ENCODE results near the gene STARD13.

STARD13 gene

DNA sequence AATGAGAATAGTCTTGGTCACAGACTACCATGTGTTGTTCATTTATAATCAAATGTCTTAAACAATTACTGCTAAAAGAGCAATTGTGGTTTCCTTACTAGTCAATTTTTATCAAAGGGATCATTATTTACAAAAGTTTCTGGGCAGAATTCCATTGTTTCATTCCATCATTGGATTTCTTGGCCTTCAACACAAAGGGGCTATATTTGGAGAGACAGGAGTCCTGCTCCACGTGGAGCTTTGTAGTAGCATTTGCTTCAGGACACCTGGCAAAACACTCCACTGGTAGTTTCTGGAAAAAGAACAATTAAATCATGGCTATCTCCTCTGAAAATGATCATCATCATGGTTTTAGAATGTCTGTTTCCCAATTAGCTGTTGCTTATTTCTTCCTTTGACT, 22.3 kb upstream of the STARD13 start:
- H2AK5ac ChIP-seq (ENCODE audit: low read length) = no peak overlapping the region
- H3K4me2 ChIP-seq (ENCODE audit: low read length) = no peak overlapping the region
- H3K79me1 ChIP-seq (ENCODE audit: low read length) = no peaks in the 10 kb centered on the region
- H3K4me1 ChIP-seq (ENCODE audit: control insufficient read depth, low read depth, low read length) = no peaks in the 10 kb centered on the region
- H2BK5ac ChIP-seq (ENCODE audit: low read length) = no peak overlapping the region
- no peak for DNase-seq
- H3K36me3 ChIP-seq (ENCODE audit: control insufficient read depth, insufficient read depth, low read length) = no peaks in the 10 kb centered on the region
- no peak overlapping the region for H3K23ac ChIP-seq (ENCODE audit: low read length)
- no peak overlapping the region for H3K56ac ChIP-seq (ENCODE audit: low read length)
- H3K4me3 ChIP-seq (ENCODE audit: low read length) = no peak overlapping the region
- no peak overlapping the region for H3K4ac ChIP-seq (ENCODE audit: low read depth, low read length)
- no peak overlapping the region for H3K18ac ChIP-seq (ENCODE audit: low read length)
- H3K27ac ChIP-seq (ENCODE audit: low read depth, low read length) = no peak overlapping the region
- H4K8ac ChIP-seq (ENCODE audit: low read depth, low read length) = no peak overlapping the region
- H3K79me2 ChIP-seq (ENCODE audit: control insufficient read depth, insufficient read depth, low read length) = no peaks in the 10 kb centered on the region
- no peak overlapping the region for H2BK15ac ChIP-seq (replicated peaks; ENCODE audit: low read depth)
- no peaks in the 10 kb centered on the region for H3K27me3 ChIP-seq (ENCODE audit: insufficient read depth, low read length, poor library complexity)
- no peak overlapping the region for H4K5ac ChIP-seq (ENCODE audit: low read length)
- no peak overlapping the region for H2BK120ac ChIP-seq (ENCODE audit: low read depth, low read length)
- no peak overlapping the region for H3K9ac ChIP-seq (ENCODE audit: low read length)
- WGBS (ENCODE audit: extremely low coverage, insufficient coverage, low lambda C conversion rate) = no CpG with 5 or more reads among the region's 1 CpG

DNA sequence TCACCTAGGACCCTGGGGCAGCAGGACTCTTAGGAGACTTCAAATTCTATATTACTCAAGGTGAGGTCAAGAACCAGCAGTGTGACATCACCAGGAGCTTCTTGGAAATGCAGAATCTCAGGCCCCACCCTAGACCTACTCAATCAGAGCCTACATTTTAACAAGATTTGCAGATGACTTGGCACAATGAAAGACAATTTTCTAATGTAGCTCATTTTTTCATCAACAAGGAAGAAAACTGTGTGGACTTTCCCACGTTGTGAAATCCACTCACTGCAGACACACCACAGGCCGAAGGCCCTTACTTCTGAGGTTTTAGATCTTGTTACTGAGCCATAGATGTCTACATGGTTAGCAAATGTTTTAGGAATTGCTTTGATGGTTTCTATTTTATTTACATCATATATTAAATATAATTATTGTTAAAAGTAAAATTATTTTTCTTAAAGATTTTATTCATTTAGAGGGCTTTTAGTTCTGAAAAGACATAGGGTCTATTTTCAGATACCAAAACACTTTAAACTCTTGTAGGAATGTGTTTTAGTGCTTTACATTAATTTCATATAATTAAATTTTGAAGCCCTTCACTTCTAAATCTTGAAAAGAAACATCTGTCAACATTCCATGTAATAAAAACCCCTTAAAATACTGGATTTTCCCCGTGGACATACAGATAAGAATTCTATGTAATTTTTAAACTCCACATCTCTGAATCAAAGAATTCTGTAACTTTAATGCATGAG, 18.5 kb upstream of the STARD13 start:
- no peak overlapping the region for H3K27ac ChIP-seq (ENCODE audit: low read depth, low read length)

DNA sequence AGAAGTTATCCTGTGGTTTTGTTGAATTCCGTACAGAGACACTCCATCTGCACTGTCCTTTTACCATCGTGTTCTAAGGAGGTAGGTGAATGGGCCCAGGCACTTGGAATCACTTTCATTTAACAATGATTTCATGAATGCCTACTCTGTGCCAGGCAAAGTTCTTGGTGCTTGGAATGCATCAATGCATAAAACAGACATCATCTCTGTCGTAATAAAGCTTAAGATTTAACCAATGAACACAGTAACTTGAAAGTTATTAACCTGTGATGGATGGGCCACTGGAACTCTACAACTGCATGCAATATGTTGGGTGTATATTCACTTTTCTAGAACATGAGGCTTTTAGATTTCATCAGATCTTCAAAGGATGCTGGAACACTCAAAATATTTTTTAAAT, 14.1 kb upstream of the STARD13 start:
- Histone ChIP-seq H2AK5ac (ENCODE audit: low read length) (no peak overlapping the region), H3K36me3 (ENCODE audit: control insufficient read depth, insufficient read depth, low read length) (no peaks in the 10 kb centered on the region), H4K5ac (ENCODE audit: low read length) (no peak overlapping the region), H3K56ac (ENCODE audit: low read length) (no peak overlapping the region), H3K4ac (ENCODE audit: low read depth, low read length) (no peak overlapping the region), H2BK5ac (ENCODE audit: low read length) (no peak overlapping the region), H3K79me2 (ENCODE audit: control insufficient read depth, insufficient read depth, low read length) (no peaks in the 10 kb centered on the region), H2BK120ac (ENCODE audit: low read depth, low read length) (no peak overlapping the region), H3K4me2 (ENCODE audit: low read length) (no peak overlapping the region), H3K9ac (ENCODE audit: low read length) (no peak overlapping the region), H3K4me3 (ENCODE audit: low read length) (no peak overlapping the region), H3K27ac (ENCODE audit: low read depth, low read length) (no peak overlapping the region), H2BK15ac (replicated peaks; ENCODE audit: low read depth) (no peak overlapping the region), H3K23ac (ENCODE audit: low read length) (no peak overlapping the region), H3K27me3 (ENCODE audit: insufficient read depth, low read length, poor library complexity) (no peaks in the 10 kb centered on the region), H3K4me1 (ENCODE audit: control insufficient read depth, low read depth, low read length) (no peaks in the 10 kb centered on the region), H3K18ac (ENCODE audit: low read length) (no peak overlapping the region), H3K79me1 (ENCODE audit: low read length) (no peaks in the 10 kb centered on the region), H4K8ac (ENCODE audit: low read depth, low read length) (no peak overlapping the region)
- no peak for DNase-seq
- WGBS (ENCODE audit: extremely low coverage, insufficient coverage, low lambda C conversion rate) = no CpG with 5 or more reads among the region's 3 CpGs

More for the DNA sequence above, 18.5 kb upstream of the STARD13 start:
- no peak overlapping the region for H2AK5ac ChIP-seq (ENCODE audit: low read length)
- no peak overlapping the region for H4K5ac ChIP-seq (ENCODE audit: low read length)
- no peak overlapping the region for H3K4me2 ChIP-seq (ENCODE audit: low read length)
- H4K8ac ChIP-seq (ENCODE audit: low read depth, low read length) = no peak overlapping the region
- H3K4me3 ChIP-seq (ENCODE audit: low read length) = no peak overlapping the region
- no peak overlapping the region for H2BK5ac ChIP-seq (ENCODE audit: low read length)
- H2BK15ac ChIP-seq (replicated peaks; ENCODE audit: low read depth) = no peak overlapping the region
- DNase-seq = no peak
- no peaks in the 10 kb centered on the region for H3K79me1 ChIP-seq (ENCODE audit: low read length)
- no peak overlapping the region for H3K9ac ChIP-seq (ENCODE audit: low read length)
- no peaks in the 10 kb centered on the region for H3K36me3 ChIP-seq (ENCODE audit: control insufficient read depth, insufficient read depth, low read length)
- no peak overlapping the region for H3K23ac ChIP-seq (ENCODE audit: low read length)
- no peaks in the 10 kb centered on the region for H3K27me3 ChIP-seq (ENCODE audit: insufficient read depth, low read length, poor library complexity)
- no peaks in the 10 kb centered on the region for H3K79me2 ChIP-seq (ENCODE audit: control insufficient read depth, insufficient read depth, low read length)
- H3K4ac ChIP-seq (ENCODE audit: low read depth, low read length) = no peak overlapping the region
- H3K18ac ChIP-seq (ENCODE audit: low read length) = no peak overlapping the region
- no peaks in the 10 kb centered on the region for H3K4me1 ChIP-seq (ENCODE audit: control insufficient read depth, low read depth, low read length)
- no peak overlapping the region for H2BK120ac ChIP-seq (ENCODE audit: low read depth, low read length)
- H3K56ac ChIP-seq (ENCODE audit: low read length) = no peak overlapping the region
- WGBS (ENCODE audit: extremely low coverage, insufficient coverage, low lambda C conversion rate) = no CpG with 5 or more reads among the region's 3 CpGs

DNA sequence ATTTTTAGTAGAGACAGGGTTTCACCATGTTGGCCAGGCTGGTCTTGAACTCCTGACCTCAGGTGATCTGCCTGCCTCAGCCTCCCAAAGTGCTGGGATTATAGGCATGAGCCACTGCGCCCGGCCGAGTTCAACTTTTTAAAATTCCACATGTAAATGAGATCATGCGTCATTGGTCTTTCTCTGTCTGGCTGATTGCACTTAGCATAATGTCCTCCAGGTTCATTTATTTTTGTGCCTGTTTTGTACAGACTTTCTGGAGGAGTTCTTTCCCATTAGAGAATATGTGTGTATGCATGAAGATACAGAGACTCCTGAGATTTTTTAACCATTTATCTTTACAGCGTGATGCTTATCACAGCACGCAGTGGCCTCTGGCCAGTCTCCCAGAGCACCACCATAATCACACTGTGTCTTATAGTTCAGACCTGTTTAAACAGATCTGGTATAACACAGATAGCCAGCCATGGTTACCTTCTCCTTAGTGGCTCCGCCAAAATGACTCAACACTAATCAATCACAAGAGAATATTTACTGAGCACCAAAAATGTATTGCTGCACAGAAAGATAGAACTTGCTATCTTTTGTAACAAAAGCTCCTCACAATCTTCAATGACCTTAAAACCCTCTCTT, 11.4 kb upstream of the STARD13 start:
- no peaks in the 10 kb centered on the region for H3K4me1 ChIP-seq (ENCODE audit: control insufficient read depth, low read depth, low read length)
- H4K5ac ChIP-seq (ENCODE audit: low read length) = no peak overlapping the region
- no peaks in the 10 kb centered on the region for H3K36me3 ChIP-seq (ENCODE audit: control insufficient read depth, insufficient read depth, low read length)
- H2BK5ac ChIP-seq (ENCODE audit: low read length) = no peak overlapping the region
- H4K8ac ChIP-seq (ENCODE audit: low read depth, low read length) = no peak overlapping the region
- no peak overlapping the region for H3K4ac ChIP-seq (ENCODE audit: low read depth, low read length)
- H3K23ac ChIP-seq (ENCODE audit: low read length) = no peak overlapping the region
- no peak overlapping the region for H2BK15ac ChIP-seq (replicated peaks; ENCODE audit: low read depth)
- H3K56ac ChIP-seq (ENCODE audit: low read length) = no peak overlapping the region
- H3K79me2 ChIP-seq (ENCODE audit: control insufficient read depth, insufficient read depth, low read length) = no peaks in the 10 kb centered on the region
- no peak overlapping the region for H3K4me2 ChIP-seq (ENCODE audit: low read length)
- DNase-seq = no peak
- H2AK5ac ChIP-seq (ENCODE audit: low read length) = no peak overlapping the region
- no CpG with 5 or more reads among the region's 7 CpGs for WGBS (ENCODE audit: extremely low coverage, insufficient coverage, low lambda C conversion rate)
- no peak overlapping the region for H3K4me3 ChIP-seq (ENCODE audit: low read length)
- no peak overlapping the region for H3K18ac ChIP-seq (ENCODE audit: low read length)
- no peaks in the 10 kb centered on the region for H3K27me3 ChIP-seq (ENCODE audit: insufficient read depth, low read length, poor library complexity)
- no peak overlapping the region for H2BK120ac ChIP-seq (ENCODE audit: low read depth, low read length)
- H3K27ac ChIP-seq (ENCODE audit: low read depth, low read length) = no peak overlapping the region
- no peak overlapping the region for H3K9ac ChIP-seq (ENCODE audit: low read length)
- H3K79me1 ChIP-seq (ENCODE audit: low read length) = no peaks in the 10 kb centered on the region

DNA sequence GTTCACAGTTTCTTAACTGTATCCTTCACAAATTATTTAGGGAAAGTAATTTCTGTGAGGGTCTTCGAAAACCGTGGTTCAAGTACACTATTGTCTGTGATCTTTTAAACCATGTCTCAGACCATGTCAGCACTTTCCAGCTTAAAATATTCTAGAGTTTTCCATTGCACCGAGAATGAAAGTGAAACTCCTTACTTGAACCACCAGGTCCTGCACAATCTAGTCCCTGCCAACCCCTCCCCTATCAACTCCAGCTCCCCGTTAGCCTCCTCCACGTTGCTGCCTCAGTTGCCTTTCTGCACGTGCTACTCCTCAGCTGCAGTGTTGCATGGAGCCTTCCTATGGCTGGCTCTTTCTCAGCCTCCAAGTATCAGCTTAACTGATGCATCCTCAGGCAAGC, 7.2 kb upstream of the STARD13 start:
- Histone ChIP-seq H3K18ac (ENCODE audit: low read length) (no peak overlapping the region), H2AK5ac (ENCODE audit: low read length) (no peak overlapping the region), H3K36me3 (ENCODE audit: control insufficient read depth, insufficient read depth, low read length) (no peaks in the 10 kb centered on the region), H3K79me1 (ENCODE audit: low read length) (no peaks in the 10 kb centered on the region), H3K9ac (ENCODE audit: low read length) (no peak overlapping the region), H3K4ac (ENCODE audit: low read depth, low read length) (no peak overlapping the region), H3K27me3 (ENCODE audit: insufficient read depth, low read length, poor library complexity) (no peaks in the 10 kb centered on the region), H4K8ac (ENCODE audit: low read depth, low read length) (no peak overlapping the region), H3K27ac (ENCODE audit: low read depth, low read length) (no peak overlapping the region), H4K5ac (ENCODE audit: low read length) (no peak overlapping the region), H3K79me2 (ENCODE audit: control insufficient read depth, insufficient read depth, low read length) (no peaks in the 10 kb centered on the region), H3K4me3 (ENCODE audit: low read length) (no peak overlapping the region), H2BK5ac (ENCODE audit: low read length) (no peak overlapping the region), H2BK120ac (ENCODE audit: low read depth, low read length) (no peak overlapping the region), H3K23ac (ENCODE audit: low read length) (no peak overlapping the region), H3K4me1 (ENCODE audit: control insufficient read depth, low read depth, low read length) (no peaks in the 10 kb centered on the region), H2BK15ac (replicated peaks; ENCODE audit: low read depth) (no peak overlapping the region), H3K4me2 (ENCODE audit: low read length) (no peak overlapping the region), H3K56ac (ENCODE audit: low read length) (no peak overlapping the region)
- DNase-seq = no peak
- WGBS (ENCODE audit: extremely low coverage, insufficient coverage, low lambda C conversion rate) = no CpG with 5 or more reads among the region's 6 CpGs
